Activated T-cell treated with anti-CD3 and anti-CD28 coated beads, Interleukin-2, amount 50 U/mL, for 48 hours (primary cell): Measurements from ENCODE around the gene LONRF2.
"Not testable (repeated sequence)": the region's sequence is repeated elsewhere in the genome, so short reads cannot be mapped to it uniquely, and the experiment has no call there.

Experiments
- DNase-seq, 2 experiments: peaks; one replicate each; pipeline ENCODE4 v3.0.0-alpha.2; 2020

The LONRF2 gene

DNA sequence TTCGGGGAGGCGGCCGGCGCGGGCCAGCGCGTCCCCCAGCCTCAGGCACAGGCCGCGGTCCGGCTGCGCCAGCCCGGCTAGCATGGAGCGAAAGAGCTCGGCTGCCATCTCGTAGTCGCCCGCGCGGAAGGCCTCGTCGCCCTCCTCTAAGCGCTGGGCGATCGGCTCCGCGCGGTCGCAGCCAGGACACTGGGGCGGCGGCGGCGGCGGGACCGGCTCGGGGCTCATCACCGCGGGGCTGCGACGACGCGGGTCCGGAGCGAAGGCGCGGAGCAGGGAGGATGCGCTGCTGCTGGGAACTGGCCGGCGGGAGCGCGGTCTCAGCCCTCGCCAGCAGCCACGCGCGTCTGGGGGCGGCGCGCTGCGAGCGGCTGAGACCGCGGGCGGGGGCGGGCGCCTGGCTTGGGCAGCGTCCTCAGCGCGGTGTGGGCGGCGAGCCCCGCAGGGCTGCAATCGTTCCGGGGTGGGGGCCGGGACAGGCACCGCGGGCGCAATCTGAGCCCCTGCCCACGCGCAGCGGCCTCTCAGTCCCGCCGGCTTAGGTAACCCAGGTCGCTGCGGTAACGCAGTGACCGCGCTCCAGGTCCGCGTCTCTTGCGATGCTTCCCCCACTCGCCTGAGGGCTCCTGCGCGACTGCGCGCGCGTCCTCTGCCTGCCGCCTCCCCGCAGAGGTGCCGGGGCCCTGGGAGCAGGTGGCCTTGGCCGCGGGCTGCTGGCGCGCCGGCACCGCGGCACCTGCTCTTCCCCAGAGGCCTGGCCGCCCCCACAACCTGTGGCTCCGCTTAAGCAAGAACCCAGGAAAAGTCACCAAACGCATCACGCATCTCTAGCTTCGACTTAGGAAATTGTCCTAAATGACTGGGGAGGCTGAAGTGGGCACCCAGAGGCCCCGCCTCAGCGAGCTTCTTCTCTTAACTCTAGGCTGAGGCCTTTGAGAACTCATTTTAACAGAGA lies at the start of gene LONRF2:
TSS of gene LONRF2 (minus strand) at position 636 of the 955 bp plus-strand sequence. CDS start at position 228, 408 bp downstream.
- DNase-seq: peak; percentile 22 to 32

DNA sequence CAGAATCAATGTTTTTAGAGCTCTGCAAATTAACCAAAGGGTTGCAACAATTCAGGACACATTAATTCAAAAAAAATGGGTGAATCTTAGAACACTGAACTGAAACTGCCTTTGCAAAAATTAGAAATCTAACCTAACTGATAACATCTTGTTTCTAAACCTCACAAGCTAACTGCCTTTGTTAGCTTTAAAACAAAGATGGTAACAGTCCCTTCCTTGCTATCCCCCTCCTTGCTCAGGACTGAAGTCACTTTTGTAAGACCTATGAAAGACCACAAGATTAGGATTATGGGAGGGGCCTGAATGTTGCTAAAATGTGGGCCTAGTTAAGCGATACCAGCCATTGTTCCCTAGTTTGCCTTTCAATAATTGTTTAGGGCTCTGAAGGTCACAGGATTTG lies 44.9 kb upstream of the LONRF2 start:
- DNase-seq: no peak

DNA sequence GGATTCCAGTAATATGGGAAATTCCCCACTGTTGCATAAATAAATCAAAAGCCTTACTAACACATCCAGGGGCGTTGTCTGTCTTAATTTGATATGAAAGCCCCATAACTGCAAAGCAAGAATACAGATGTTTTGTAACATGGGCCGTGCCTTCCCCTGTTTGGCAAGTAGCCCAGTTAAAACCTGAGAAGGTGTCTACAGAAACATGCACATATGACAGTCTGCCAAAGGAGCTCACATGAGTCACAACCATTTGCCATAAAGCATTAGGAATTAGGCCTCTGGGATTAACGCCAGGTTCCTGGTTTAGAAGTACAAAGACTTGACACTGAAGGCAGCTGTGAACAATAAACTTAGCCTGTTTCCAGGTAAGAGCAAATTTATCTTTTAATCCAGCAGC lies 43.1 kb upstream of the LONRF2 start:
- no peak for DNase-seq

DNA sequence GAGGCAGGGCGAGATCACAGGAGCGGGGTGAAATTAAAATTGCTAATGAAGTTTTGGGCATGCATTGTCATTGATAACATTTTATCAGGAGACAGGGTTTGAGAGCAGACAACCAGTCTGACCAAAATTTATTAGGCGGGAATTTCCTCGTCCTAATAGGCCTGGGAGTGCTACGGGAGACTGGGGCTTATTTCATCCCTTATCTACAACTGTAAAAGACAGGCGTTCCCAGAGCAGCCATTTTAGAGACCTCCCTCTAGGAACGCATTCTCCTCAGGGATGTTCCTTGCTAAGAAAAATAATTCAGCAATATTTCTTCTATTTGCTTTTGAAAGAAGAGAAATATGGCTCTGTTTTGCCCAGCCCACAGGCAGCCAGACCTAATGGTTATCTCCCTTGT lies 40.0 kb upstream of the LONRF2 start:
- not testable (repeated sequence) for DNase-seq

DNA sequence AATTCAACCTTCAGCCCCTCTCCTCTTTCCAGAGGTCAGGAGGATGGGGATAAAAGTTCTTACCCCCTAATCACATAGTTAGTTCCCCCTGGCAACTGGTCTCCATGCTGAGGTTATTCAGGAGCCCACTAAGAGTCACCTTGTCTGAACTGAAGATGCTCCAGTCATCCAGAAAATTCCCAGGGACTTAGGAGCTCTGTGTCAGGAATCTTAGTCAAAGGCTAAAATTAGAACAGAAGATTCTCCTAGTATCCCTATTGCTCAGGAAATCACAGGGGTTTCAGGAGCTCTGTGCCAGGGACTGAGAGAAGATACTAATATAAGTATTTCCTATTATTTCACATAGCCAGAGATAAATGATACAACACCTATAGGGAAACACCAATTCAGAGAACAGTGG lies 37.3 kb upstream of the LONRF2 start:
- no peak for DNase-seq

DNA sequence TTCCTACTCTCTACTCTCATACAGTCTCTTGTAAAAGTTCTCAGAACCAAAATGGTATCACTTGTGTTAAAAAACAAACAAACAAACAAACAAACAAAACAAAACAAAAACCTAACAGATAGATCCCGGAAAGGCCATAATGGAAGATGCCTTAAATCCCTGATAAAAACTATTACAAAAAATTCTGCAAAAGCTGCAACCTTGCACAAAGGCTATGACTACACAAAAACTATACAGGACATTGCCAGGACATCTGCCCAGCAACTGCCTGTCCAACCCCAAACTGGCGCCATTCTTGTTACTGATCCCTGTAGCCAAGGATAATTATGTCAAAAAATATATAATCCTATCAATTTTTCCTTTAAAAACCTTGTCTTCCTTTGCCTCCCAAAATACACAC lies 36.3 kb upstream of the LONRF2 start:
- no peak for DNase-seq

DNA sequence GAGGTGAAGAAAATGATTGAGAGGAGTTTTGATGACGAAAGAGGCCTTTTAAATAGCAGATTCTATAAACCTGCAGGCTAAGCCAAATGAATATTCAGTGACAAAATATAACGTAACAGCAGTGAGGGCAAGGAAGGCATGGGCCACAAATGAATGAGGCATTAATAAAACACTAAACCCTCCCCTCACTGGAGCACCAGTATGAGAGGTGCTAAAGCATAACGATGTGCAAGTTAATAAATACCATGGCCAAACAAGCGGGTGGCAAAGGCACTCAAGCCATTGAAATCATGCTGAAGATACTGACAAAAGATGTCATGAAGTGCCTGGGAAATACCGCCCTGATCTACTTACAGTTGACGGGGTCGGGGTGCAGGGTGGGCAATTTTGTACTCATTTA lies 30.2 kb upstream of the LONRF2 start:
- DNase-seq: no peak

DNA sequence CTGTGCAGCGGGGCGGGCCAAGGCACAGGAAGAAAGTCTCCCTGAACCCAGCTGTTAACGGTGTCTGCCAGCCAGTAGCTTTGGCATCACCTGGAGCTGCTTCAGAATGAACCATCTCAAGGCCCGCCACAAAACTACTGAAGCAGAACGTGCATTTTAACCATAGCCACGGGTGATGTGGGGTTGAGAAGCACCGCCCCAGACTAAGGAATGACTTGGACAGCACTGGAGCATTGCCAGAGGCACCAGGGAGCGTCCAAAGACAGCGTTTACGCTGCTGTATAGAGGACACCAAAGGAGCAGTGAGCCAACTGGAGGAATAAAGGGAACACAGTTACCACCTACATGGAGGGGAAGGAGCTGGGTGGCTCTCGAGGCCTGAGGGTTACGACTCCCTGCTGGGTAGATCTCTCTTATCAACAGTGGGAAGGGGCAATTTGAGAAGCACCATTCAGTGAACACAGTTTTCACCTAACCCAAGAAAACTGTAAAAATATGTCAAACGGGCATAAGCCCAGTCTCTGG lies 28.4 kb upstream of the LONRF2 start:
- no peak for DNase-seq

DNA sequence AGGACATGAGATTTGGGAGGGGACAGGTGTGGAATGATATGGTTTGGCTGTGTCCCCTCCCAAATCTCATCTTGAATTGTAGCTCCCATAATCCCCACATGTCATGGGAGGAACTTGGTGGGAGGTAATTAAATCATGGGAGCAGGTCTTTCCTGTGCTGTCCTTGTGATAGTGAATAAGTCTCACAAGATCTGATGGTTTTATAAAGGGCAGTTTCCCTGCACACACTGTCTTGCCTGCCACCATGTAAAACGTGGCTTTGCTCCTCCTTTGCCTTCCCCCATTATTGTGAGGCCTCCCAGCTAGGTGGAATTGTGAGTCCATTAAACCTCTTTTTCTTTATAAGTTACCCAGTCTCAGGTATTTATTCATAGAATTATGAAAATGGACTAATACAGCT lies 22.8 kb upstream of the LONRF2 start:
- not testable (repeated sequence) for DNase-seq

DNA sequence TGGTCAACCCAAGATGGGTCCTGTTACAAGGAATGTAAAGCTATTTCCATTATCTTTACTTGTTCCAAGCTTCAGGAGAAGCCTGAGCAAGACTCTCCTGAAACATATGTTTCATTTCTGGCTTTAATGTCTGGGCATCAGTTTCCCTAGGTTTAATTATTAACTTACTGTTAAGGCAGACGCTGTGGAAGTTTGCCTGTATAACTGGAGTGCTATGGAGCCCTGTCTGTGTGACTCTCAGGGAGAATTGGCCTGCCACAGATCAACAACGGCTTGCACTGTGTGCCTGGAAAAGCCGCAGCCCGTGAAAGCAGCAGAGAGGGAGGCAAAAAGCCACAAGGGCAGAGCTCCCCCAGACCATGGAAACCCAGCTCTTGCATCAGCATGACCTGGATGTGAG lies 22.1 kb upstream of the LONRF2 start:
- no peak for DNase-seq

DNA sequence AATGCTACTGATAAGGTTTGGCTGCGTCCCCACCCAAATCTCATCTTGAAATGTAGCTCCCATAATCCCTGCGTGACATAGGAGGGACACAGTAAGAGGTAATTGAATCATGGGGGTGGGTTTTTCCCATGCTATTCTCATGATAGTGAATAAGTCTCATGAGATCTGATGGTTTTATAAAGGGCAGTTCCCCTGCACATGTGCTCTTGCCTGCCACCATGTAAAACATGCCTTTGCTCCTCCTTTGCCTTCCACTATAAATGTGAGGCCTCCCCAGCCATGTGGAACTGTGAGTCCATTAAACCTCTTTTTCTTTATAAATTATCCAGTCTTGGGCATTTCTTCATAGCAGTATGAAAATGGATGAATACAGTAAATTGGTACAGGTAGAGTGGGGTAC lies 20.2 kb upstream of the LONRF2 start:
- DNase-seq: not testable (repeated sequence)

DNA sequence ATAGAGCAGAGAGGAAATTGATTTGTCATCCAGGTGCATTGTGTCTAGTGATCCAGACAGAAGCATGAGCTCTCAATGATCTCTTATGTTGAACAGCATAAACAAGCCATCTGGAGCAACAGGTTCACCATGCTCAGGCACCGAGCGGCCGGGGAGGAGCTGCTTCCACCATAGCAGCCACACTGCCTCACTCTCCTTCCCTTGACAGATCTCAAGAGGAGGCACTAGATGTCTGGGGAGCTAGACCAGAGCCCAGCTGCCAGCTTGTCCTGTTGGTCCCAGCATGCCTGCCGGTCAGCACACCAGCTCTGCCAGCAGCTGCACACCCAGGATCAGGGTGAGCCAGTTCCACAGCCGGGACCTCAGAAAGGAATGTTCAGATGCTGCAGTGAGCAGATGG lies 17.5 kb upstream of the LONRF2 start:
- no peak for DNase-seq

DNA sequence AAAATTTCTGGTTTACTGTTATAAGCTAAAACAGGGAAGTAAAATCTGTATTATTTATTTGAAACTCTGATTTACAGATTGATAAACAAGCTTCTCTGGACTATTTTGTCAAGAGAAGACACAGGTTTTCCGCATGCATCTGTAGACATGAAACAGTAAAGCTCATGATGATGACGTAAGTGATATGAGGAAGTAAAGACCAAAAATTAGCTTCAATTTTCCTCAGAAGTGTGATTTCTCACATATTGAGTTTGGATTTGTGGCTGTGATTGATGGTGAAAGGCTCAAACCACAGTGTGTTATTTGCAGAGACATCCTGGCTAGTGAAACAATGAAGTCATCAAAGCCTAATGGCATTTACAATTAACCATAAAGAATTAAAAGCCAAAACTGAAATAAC lies 12.6 kb upstream of the LONRF2 start:
- DNase-seq: no peak

DNA sequence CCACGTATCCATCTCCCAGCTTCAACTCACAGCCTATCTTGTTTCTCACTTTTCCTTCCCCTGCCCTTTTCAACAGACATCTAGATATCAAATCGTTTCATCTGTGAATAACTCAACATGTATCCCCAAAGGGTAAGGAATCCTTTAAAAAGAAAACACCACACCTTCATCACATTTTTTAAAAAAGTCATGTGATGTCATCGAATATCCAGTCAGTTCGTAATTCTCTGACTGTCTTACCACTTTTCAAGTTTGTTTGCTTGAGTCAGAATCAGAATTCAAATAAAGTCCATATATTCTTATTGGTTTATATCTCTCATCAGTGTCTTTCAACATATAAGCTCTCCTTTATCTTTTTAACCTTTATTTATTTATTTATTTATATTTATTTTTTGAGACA lies 5.4 kb upstream of the LONRF2 start:
- no peak for DNase-seq

DNA sequence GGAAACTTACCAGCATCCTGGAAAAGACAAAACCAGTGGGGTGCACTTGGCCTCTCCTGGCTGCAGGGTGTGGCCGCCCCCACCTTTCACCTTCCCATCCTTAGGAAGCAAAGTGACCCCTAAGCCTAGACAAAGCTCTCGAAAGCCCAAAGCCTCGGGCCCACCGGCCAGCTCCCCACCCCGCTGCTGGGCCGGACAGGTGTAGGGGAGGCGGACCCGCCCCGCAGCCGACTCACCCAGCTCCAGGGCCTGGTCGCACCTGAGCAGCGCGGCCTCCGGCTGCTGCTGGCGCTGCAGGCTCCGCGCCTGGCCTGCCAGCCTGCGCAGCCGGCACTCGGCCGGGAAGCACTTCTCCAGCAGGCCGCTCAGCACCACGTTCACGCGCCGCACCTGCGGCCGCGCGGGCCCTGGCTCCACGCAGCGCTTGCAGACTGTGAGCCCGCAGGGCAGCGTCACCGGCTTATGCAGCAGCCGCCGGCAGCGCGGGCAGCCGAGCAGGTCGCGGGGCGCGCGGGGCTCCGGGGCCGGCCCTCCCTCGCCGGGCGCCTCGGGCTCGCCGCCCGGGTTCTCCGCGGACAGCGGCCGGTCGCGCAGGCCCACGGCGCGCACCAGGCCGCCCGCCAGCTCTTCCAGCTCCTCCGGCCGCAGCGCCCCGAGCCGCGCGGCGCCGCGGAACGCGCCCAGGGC lies 979 bp downstream of the LONRF2 start:
- DNase-seq: peak; percentile 25 to 37

DNA sequence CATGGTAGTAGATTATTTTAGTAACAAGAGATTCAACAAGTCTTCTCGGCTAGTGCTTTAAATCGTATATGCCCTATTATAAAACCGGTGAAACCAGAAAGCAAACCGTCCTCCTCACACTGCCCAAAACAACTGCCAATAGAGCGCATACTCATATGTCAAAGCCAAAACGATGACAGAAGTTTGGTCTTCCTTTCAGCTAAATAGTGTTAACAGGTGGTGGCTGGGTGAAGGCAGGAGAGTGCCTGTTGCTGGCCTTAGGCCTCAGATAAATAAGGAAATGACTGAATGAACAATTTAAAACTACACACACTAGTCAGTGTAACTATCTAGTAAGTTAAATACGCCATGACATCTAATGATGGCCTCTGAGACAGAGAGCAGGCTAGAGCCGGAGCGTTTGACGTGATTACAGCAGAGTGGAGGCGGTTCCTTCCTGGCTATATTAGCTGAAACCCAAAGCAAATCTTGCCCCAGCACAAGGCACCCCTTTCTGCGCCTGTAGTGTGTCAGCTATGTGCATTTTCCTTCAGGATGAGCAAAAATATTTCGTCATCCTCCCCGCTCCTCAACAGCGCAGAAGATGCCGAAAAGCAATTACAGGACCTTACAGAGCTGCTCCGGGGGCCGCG lies 1.6 kb downstream of the LONRF2 start:
- no peak for DNase-seq

DNA sequence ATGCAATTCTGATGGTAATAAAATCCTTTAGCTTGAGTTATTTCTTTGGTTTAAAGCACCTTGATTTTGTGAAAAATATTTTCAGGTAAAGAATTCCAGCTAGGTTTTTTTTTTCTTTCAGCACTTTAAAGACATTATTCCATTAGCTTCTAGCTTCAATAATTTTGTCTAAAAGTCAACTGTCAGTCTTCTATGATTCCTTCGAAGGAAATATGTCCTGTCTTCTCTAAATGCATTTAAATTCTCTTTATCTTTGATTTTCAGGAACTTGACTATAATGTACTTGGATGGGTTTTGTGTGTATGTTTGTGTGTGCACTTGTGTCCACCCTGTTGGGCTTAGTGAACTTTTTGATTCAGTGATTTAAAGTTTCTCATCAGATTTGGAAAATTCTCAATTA lies 4.7 kb downstream of the LONRF2 start:
- DNase-seq: no peak

DNA sequence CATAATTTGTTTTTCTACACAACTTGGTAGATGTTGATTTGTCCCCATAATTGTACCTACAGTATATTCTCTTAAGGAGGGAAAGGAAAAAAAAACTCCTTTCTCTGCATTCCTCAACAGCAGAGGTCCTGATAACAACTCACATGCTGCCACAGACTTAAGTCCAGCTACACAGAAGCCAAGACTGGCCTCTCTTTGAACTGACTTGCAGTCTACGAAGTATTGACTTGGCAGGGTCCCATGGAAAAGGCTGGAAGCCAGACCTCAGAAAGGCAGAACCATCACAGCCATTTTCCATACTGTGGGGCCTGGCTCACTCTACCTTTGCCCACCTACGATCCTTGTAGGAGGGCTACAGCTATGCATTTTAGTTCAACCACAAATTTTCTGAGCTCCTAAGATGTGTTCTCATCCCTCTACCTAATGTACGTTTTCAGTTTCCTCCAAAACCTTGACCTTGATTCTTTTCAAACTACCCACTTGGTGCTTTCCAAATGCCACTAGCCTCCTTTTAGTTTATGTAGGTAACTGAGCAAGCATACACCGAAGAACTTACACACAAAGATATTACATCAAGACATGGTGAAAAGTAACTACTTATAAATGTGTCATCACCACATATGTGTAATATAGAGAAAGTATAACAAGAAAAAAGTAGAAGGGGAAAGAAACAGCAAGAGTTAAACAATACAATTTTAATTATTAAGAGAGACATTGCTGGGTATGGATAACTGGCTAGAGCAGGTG lies 12.2 kb downstream of the LONRF2 start:
- DNase-seq: no peak

DNA sequence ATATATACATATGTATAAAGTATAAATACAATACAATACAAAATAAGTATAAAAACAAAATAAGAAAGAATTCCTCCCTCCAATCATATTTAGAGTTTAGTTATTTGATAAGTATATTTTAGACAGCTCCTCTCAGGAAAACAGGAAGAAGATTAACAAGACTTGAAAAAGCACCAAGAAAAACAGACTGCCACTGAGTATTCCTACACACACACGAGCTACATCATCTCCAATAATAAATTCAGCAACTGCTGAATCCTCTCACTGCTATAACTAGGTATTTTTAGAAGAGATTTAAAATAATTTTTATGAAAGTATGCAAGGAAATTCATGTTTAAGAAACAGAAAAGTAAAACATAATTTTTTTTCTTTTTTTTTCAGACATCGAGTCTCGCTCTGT lies 13.0 kb downstream of the LONRF2 start:
- no peak for DNase-seq

DNA sequence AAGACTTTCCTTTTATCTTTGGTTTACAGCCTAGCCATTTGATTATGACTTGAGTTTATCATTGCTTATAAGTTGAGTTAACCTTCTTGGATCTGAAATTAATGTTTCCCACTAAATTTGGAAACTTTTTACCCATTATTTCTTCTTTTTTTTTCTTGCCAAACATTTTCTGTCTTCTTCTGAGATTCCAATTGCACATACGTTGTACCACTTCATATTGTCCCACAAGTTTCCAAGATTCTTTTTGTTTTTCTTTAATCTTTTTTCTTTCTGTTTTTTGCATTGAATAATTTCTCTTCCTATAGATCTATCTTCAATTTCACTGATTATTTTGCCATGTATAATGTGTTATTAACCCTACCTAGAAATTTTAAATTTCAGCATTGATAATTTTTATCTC lies 18.6 kb downstream of the LONRF2 start:
- no peak for DNase-seq

DNA sequence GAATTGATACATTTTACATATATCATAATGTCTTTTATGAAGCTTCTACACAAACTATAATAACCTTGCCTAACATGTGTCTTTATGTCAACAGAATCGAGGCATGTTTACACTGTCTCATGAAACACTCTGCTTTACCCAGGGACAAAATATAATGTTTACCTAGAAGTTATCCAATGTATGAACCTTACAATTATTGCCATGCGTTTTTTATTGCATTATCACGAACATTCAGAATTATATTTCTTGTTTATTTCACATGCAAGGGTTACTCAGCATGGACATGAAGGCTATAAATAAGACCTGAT lies 19.8 kb downstream of the LONRF2 start:
- DNase-seq: no peak

DNA sequence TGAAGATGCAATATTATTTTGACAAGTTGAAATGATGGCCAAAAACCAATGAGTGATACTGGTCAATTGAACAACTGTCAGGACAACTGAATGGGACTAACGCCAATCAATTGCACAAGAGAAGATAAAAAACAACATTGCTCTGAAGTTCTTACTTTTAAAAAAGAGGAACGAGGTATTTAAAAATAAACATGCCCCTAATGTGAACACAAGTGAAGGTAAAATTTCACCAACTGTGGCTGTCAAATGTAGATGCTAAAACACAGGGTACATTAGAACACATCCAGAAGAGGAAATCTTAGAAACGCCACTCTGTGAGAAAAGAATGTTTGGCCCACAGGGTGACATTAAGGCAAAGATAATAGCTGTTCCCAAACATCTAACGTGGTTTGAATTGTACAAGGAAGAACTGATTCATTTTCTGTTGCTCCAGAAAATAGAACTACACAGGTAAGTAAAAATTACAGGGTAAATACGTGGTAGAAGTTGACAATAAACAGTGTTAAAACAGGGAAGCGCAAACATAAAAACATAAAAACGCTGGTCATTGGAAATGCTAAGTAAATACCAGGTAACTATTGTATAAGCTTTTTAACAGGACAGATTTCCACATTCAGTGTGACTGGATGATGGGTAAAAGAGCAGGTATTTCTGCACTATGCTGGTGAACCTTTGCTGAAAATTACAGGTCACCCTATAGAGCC lies 20.3 kb downstream of the LONRF2 start:
- no peak for DNase-seq
